GM21367 (cell line): ENCODE results near the gene MKKS.
"Not testable (repeated sequence)": the region's sequence is repeated elsewhere in the genome, so short reads cannot be mapped to it uniquely, and the experiment has no call there.

Experiments used
- ATAC-seq: cut with Tn5 transposase; IDR thresholded peaks from one replicate; pipeline ENCODE4 v1.9.1; 2021; ENCODE audit not compliant: unreplicated experiment

Gene MKKS

GRCh38 chr20:10415013-10415650 lies 18.9 kb downstream of the MKKS start:
- ATAC-seq: no peak

GRCh38 chr20:10412591-10413408 lies 21.2 kb downstream of the MKKS start:
- ATAC-seq: no peak

GRCh38 chr20:10411673-10412072 lies 22.3 kb downstream of the MKKS start:
- ATAC-seq: no peak

GRCh38 chr20:10408108-10408813 lies 25.8 kb downstream of the MKKS start:
- ATAC-seq: no peak

- no peak for ATAC-seq
These were observed 29.0 kb downstream of the MKKS start for GRCh38 chr20:10404959-10405530.

- no peak for ATAC-seq
These were observed 29.9 kb downstream of the MKKS start for GRCh38 chr20:10404023-10404628.

- ATAC-seq: no peak
These were observed 30.9 kb downstream of the MKKS start for GRCh38 chr20:10402938-10403608.

GRCh38 chr20:10398834-10399369 lies 35.1 kb downstream of the MKKS start:
- ATAC-seq: no peak

- ATAC-seq: not testable (repeated sequence)
These were observed 39.3 kb downstream of the MKKS start for GRCh38 chr20:10394752-10395151.

GRCh38 chr20:10390709-10391108 lies 43.3 kb downstream of the MKKS start:
- no peak for ATAC-seq

- no peak for ATAC-seq
These were observed 45.4 kb downstream of the MKKS start for GRCh38 chr20:10388597-10388996.

GRCh38 chr20:10387686-10388085 lies 46.3 kb downstream of the MKKS start:
- ATAC-seq: no peak

- no peak for ATAC-seq
These were observed 48.0 kb downstream of the MKKS start for GRCh38 chr20:10385850-10386544.

- ATAC-seq: no peak
These were observed 52.5 kb downstream of the MKKS start for GRCh38 chr20:10381477-10381876.

GRCh38 chr20:10379761-10380160 lies 54.3 kb downstream of the MKKS start:
- ATAC-seq: no peak

- ATAC-seq: no peak
These were observed 57.5 kb downstream of the MKKS start for GRCh38 chr20:10376270-10377075.

GRCh38 chr20:10375191-10375590 lies 58.8 kb downstream of the MKKS start:
- no peak for ATAC-seq

GRCh38 chr20:10374036-10374435 lies 60.0 kb downstream of the MKKS start:
- no peak for ATAC-seq

GRCh38 chr20:10371467-10371866 lies 62.6 kb downstream of the MKKS start:
- ATAC-seq: no peak
